HG02763 (cell line): ENCODE measurements around the gene PDGFC.
"Not testable (repeated sequence)": the region's sequence is repeated elsewhere in the genome, so short reads cannot be mapped to it uniquely, and the experiment has no call there.

ENCODE experiments used
- ATAC-seq: cut with Tn5 transposase; IDR thresholded peaks from one replicate; pipeline ENCODE4 v1.9.1; 2021; ENCODE audit warnings: mild to moderate bottlenecking, moderate library complexity; ENCODE audit not compliant: unreplicated experiment

The PDGFC gene

GRCh38 chr4:156952078-156952759 lies 19.4 kb downstream of the PDGFC start:
- ATAC-seq = no peak

DNA sequence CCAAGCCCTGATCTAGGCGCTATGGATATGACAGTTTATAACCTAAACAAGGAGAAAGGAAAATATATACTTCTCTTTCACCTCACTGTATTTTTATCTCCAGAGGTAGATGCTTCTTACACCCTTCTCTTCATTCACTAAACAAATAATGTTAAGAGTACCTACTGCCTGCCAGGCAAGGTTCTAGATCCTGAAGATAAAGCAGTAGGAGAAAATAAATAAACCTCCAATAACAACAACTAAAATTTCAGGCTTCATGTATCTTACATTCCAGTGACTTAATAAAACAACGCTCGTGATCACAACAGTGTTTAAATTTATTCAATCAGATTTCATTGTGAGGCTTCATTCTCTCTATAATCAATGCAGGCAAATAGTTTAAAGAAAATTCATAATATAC lies 20.7 kb downstream of the PDGFC start:
- ATAC-seq = no peak

- no peak for ATAC-seq
These were observed 21.5 kb downstream of the PDGFC start for GRCh38 chr4:156950090-156950489.

GRCh38 chr4:156949373-156949814 lies 22.2 kb downstream of the PDGFC start:
- no peak for ATAC-seq

GRCh38 chr4:156948738-156949137 lies 22.9 kb downstream of the PDGFC start:
- no peak for ATAC-seq

- no peak for ATAC-seq
These were observed 23.5 kb downstream of the PDGFC start for GRCh38 chr4:156948133-156948532.

GRCh38 chr4:156946516-156947424 lies 24.8 kb downstream of the PDGFC start:
- no peak for ATAC-seq

DNA sequence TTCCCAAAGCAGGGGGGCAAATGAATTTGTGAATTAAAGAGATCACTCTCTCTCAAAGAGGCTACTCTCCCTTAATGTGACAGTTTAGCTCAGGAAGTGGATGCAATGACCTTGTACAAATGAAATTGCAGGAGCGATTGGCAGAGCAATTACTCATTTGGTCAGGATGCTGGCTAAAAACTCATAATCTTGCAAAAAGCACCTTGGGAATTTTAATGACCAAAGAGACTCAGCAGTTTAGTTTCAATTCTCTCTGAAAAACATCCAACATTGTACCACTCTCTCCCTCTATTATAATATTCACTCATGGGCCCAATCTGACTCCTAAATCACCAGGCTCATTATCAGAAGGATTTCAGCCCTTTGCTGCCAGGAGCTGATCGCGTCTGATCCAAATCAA lies 26.1 kb downstream of the PDGFC start:
- no peak for ATAC-seq

DNA sequence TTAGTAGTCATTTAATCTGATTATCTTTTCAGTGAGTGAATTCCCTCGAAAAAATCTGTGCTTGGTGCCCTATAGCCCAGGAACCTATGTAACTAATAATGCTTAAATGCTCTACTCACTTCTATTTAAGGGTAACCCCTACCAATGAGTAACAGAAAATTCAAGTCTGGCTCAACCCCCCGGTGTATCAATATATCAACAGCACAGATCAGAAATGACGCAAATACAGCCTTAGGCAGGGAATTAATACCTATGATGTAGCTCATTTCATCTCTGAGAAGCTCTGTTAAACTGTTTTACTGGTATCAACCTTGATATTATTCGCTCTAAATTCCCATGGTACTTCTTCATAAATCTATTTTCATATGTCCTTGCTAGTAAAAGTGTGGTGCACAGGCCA lies 28.6 kb downstream of the PDGFC start:
- ATAC-seq = no peak

- no peak for ATAC-seq
These were observed 29.6 kb downstream of the PDGFC start for GRCh38 chr4:156941940-156942548.

- ATAC-seq = no peak
These were observed 31.8 kb downstream of the PDGFC start for GRCh38 chr4:156939801-156940200.

- ATAC-seq = no peak
These were observed 32.5 kb downstream of the PDGFC start for GRCh38 chr4:156939139-156939538.

DNA sequence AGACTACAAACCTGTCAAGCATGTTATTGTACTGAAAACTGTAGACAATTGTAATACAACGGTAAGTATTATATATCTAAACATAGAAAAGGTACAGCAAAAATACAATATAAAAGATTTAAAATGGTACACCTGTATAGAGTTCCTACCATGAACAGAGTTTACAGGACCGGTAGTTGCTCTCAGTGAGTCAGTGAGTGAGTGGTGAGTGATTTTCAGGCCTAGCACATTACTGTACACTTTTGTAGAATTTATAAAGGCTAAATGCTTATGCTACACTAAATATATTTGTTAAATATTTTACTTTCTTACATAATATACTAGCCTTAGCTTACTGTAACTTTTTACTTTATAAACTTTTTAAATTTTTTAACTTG lies 37.4 kb downstream of the PDGFC start:
- no peak for ATAC-seq

GRCh38 chr4:156933633-156934258 lies 37.9 kb downstream of the PDGFC start:
- ATAC-seq = no peak

DNA sequence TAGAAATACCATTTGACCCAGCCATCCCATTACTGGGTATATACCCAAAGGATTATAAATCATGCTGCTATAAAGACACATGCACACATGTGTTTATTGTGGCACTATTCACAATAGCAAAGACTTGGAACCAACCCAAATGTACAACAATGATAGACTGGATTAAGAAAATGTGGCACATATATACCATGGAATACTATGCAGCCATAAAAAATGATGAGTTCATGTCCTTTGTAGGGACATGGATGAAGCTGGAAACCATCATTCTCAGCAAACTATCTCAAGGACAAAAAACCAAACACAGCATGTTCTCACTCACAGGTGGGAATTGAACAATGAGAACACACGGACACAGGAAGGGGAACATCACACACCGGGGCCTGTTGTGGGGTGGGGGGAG lies 39.2 kb downstream of the PDGFC start:
- not testable (repeated sequence) for ATAC-seq

DNA sequence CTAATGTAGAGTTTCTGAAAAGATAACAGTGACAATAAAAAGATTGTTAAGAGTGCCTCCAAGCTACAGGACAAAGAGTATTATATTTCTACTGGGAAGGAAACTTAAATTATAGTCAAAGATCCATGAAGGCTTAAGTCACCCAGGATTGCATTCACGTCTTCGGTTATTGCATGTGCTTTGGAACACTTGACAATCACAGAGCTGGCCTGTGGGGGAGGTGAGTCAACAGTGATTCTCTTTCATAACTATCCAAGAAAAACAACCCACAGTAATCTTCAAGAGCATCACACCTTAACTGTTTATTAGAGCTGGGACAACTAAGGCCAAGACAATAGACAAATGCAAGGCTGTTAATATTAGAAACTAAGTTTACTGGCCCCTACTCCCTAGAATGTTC lies 40.3 kb downstream of the PDGFC start:
- ATAC-seq = no peak

GRCh38 chr4:156929386-156930105 lies 42.1 kb downstream of the PDGFC start:
- ATAC-seq = no peak

DNA sequence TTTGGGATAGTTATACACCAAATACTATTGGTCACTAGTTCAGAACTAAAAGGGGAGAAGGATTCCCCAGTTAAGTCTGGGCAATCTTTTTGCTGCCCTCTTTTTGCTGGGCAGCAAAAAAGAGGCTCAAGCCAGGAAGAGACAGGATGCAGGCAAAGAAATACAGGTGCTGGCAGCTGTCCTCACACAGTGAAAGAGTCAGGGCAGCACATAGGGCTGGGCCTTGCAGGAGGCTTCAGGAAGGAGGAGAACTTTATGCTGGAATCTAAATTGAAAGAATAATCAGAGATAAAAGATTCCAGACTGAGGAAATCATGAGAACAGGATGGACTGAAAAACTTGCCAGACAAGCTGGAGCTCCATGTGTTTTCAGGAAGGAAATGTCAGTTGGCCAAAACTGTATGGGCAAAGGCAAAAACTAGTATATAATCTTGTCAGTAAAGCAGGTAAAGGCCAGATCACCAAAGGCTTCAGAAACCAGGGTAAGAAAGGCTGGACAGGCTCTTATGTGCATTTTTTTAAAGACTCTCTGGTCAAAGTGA lies 46.8 kb downstream of the PDGFC start:
- ATAC-seq = no peak

GRCh38 chr4:156923525-156923924 lies 48.1 kb downstream of the PDGFC start:
- ATAC-seq = no peak

DNA sequence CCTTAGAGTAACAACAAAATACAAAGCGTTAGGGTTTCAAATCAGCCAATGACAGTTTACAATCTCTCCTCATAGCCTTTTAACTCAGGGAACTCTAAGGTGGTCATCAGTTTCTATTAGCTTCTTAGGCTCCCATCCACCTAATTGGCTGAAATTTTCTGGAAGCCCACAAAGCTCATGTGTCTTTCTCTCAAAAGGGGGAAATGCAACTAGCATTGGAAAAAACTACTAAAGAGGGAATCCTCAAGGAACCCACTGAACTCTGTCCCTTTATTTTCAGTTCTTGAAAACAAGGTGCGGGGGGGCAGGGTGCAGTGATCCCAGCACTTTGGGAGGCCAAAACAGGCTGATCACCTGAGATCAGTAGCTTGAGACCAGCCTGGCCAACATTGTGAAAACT lies 56.4 kb downstream of the PDGFC start:
- no peak for ATAC-seq
